GM23338 (cell line): ENCODE data around the gene STXBP3. TPM values are rescaled to one million over a fixed set of nuclear protein-coding genes. Genes with fewer than 3 reads are reported as not detected.

Experiments
- ATAC-seq: fragments of 200-7000 bp; cut with Tn5 transposase; 3 replicates; pipeline ENCODE4 v1.9.1; 2020
- DNase-seq: peaks from one replicate; pipeline ENCODE4 v3.0.0-alpha.2; 2015; ENCODE audit warnings: low spot score
- H2AFZ ChIP-seq: fragments of 200-600 bp; sonication (generic); 2 replicates; pipeline ENCODE4 v1.8.0; 2016; ENCODE audit warnings: antibody characterized with exemption, mild to moderate bottlenecking, moderate library complexity
- H3F3A ChIP-seq: fragments of 200-600 bp; sonication (generic); replicated peaks from 2 replicates; pipeline ENCODE4 v1.8.0; 2017; ENCODE audit warnings: antibody characterized with exemption, mixed run types, low read depth
- H3K27ac ChIP-seq: fragments of 200-600 bp; sonication (generic); 2 replicates; pipeline ENCODE4 v1.6.1; 2016; ENCODE audit warnings: low read depth
- H3K27me3 ChIP-seq: fragments of 200-600 bp; sonication (generic); 2 replicates; pipeline ENCODE4 v1.8.0; 2016; ENCODE audit warnings: mild to moderate bottlenecking, mixed run types, moderate library complexity; ENCODE audit not compliant: insufficient read depth
- H3K36me3 ChIP-seq: fragments of 200-600 bp; sonication (generic); 2 replicates; pipeline ENCODE4 v1.8.0; 2016; ENCODE audit warnings: mild to moderate bottlenecking; ENCODE audit not compliant: insufficient read depth
- H3K4me1 ChIP-seq: fragments of 200-600 bp; sonication (generic); 2 replicates; pipeline ENCODE4 v1.8.0; 2016; ENCODE audit warnings: mild to moderate bottlenecking, moderate library complexity; ENCODE audit not compliant: insufficient read depth
- H3K4me2 ChIP-seq: fragments of 200-600 bp; sonication (generic); 2 replicates; pipeline ENCODE4 v1.7.1; 2017; ENCODE audit warnings: mixed run types
- H3K4me3 ChIP-seq: fragments of 200-600 bp; sonication (generic); 2 replicates; pipeline ENCODE4 v1.6.1; 2016; ENCODE audit warnings: mixed run types
- H3K79me2 ChIP-seq: fragments of 200-600 bp; sonication (generic); replicated peaks from 2 replicates; pipeline ENCODE4 v1.8.0; 2017; ENCODE audit warnings: mild to moderate bottlenecking; ENCODE audit not compliant: insufficient read depth
- H3K9me2 ChIP-seq: fragments of 200-600 bp; sonication (generic); 2 replicates; pipeline ENCODE4 v1.8.0; 2017; ENCODE audit not compliant: insufficient read depth
- H4K20me1 ChIP-seq: fragments of 200-600 bp; sonication (generic); replicated peaks from 2 replicates; pipeline ENCODE4 v1.8.0; 2017; ENCODE audit warnings: mild to moderate bottlenecking; ENCODE audit not compliant: insufficient read depth
- H3K27ac Mint-ChIP-seq: 2 replicates; pipeline ENCODE4 v1.8.0; 2020; ENCODE audit warnings: inconsistent platforms, mild to moderate bottlenecking, moderate library complexity, mixed read lengths
- H3K27me3 Mint-ChIP-seq: 3 replicates; pipeline ENCODE4 v1.8.0; 2022; ENCODE audit warnings: low read depth, mild to moderate bottlenecking, moderate library complexity, mixed read lengths, inconsistent platforms; ENCODE audit not compliant: insufficient read depth, poor library complexity
- H3K36me3 Mint-ChIP-seq: 3 replicates; pipeline ENCODE4 v1.8.0; 2021; ENCODE audit warnings: low read depth, mild to moderate bottlenecking, inconsistent platforms, moderate library complexity, mixed read lengths
- H3K4me1 Mint-ChIP-seq: 3 replicates; pipeline ENCODE4 v1.8.0; 2020; ENCODE audit warnings: mild to moderate bottlenecking, inconsistent platforms, mixed read lengths
- H3K4me3 Mint-ChIP-seq: 3 replicates; pipeline ENCODE4 v1.8.0; 2021; ENCODE audit warnings: moderate library complexity, mild to moderate bottlenecking, inconsistent platforms, mixed read lengths
- H3K9me3 Mint-ChIP-seq: 3 replicates; pipeline ENCODE4 v1.8.0; 2020; ENCODE audit warnings: moderate library complexity, mild to moderate bottlenecking, inconsistent platforms, mixed read lengths
- CTCF ChIP-seq, 2 experiments: fragments of 200-600 bp in 1 of 2; sonication (generic) in 1 of 2; conservative IDR thresholded peaks; 2 replicates each; pipeline versions ENCODE4 v1.5.1 to v1.6.1; 2016 to 2017; ENCODE audit warnings: antibody characterized with exemption in 2 of 2, low read depth in 2 of 2, mild to moderate bottlenecking in 2 of 2, moderate library complexity in 1 of 2
- ETS1 ChIP-seq: IDR thresholded peaks from 2 replicates; pipeline ENCODE4 v1.6.1; 2016; ENCODE audit warnings: antibody characterized with exemption
- EZH2 ChIP-seq: fragments of 200-600 bp; sonication (generic); IDR thresholded peaks from one replicate; pipeline ENCODE4 v1.8.0; 2017; ENCODE audit warnings: antibody characterized with exemption, mild to moderate bottlenecking, low read depth; ENCODE audit not compliant: unreplicated experiment
- EZH2phosphoT487 ChIP-seq: fragments of 200-600 bp; sonication (generic); IDR thresholded peaks from one replicate; pipeline ENCODE4 v1.8.1; 2018; ENCODE audit warnings: antibody characterized with exemption; ENCODE audit not compliant: unreplicated experiment
- JUNB ChIP-seq: IDR thresholded peaks from one replicate; pipeline ENCODE4 v1.6.1; 2016; ENCODE audit warnings: antibody characterized with exemption; ENCODE audit not compliant: unreplicated experiment
- NANOG ChIP-seq: IDR thresholded peaks from 2 replicates; pipeline ENCODE4 v1.6.1; 2016; ENCODE audit warnings: antibody characterized with exemption, borderline replicate concordance
- ZNF114 ChIP-seq: fragments of 250-450 bp; sonication (Bioruptor Pico); IDR thresholded peaks from 2 replicates; pipeline ENCODE4 v1.5.0; 2020; ENCODE audit warnings: mild to moderate bottlenecking, moderate library complexity
- ZNF462 ChIP-seq: fragments of 250-450 bp; sonication (Bioruptor Pico); IDR thresholded peaks from 2 replicates; pipeline ENCODE4 v1.5.0; 2020; ENCODE audit warnings: mild to moderate bottlenecking, moderate library complexity
- polyA plus RNA-seq: library from polyadenylated mRNA; unstranded; fragments of >200 nt; fragmentation: Nextera tagmentation; extraction: Ambion mirVana; gene quantifications from 2 replicates; pipeline ENCODE4 v1.2.1, GENCODE V29; 2016
- total RNA-seq: library from RNA; depleted of rRNA; stranded (reverse); fragments of >200 nt; shearing (Covaris generic); gene quantifications from 2 replicates; pipeline ENCODE4 v1.2.3, GENCODE V29; 2014
- TF ChIP-seq, protein P1 (sequence below): IDR thresholded peaks from one replicate; pipeline ENCODE4 v1.6.1; 2018; ENCODE audit warnings: antibody characterized with exemption; ENCODE audit not compliant: unreplicated experiment

Gene STXBP3
- total and polyA plus RNA-seq, 2 experiments from 2014 or later, result 28.5 to 37.4 TPM

DNA sequence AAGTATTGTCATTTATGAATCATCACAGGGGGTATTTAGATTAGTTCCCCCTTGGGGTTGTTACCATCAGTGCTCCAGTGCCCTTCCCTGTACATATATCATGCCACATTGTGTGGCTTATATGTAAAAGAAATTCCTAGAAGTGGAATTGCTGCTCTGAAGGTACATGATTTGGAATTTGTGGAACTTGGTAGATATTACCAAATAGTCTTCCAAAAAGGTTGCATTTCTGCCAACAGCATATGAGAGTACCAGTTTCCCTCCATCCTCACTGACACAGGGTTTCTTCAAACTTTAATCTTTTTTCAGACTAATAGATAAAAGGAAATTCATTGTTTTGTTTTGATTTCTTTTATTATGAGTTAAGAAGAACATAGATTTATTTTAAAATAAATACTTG is 69.1 kb downstream of the STXBP3 start:
- Histone ChIP-seq H3K27ac (no peak overlapping the region), H3K79me2 (no peaks in the 10 kb centered on the region), H3F3A (no peaks in the 10 kb centered on the region), H2AFZ (no peak overlapping the region), H3K36me3 (no peaks in the 10 kb centered on the region), H3K4me2 (no peak overlapping the region), H3K27me3 (no peaks in the 10 kb centered on the region), H3K9me2 (no peaks in the 10 kb centered on the region; the same call in 1 of the 2 replicates), H3K4me3 (no peak overlapping the region), H3K4me1 (peaks cover 21% of the 10 kb centered on the region), H4K20me1 (no peaks in the 10 kb centered on the region)
- Mint-ChIP-seq H3K4me3 (no peak overlapping the region), H3K9me3 (no peaks in the 10 kb centered on the region), H3K27ac (no peak overlapping the region), H3K4me1 (peaks cover 26% of the 10 kb centered on the region), H3K36me3 (no peaks in the 10 kb centered on the region), H3K27me3 (no peaks in the 10 kb centered on the region)
- TF ChIP-seq CTCF (conservative IDR thresholded peaks at IDR 0.05; ENCODE audit: low read depth in 2 of 2), result no peak
- TF ChIP-seq ZNF114 (CRISPR knock-in tag), result no peak
- no peak for TF ChIP-seq ETS1
- TF ChIP-seq EZH2phosphoT487, result no peak
- TF ChIP-seq NANOG, result no peak
- TF ChIP-seq, protein P1, sequence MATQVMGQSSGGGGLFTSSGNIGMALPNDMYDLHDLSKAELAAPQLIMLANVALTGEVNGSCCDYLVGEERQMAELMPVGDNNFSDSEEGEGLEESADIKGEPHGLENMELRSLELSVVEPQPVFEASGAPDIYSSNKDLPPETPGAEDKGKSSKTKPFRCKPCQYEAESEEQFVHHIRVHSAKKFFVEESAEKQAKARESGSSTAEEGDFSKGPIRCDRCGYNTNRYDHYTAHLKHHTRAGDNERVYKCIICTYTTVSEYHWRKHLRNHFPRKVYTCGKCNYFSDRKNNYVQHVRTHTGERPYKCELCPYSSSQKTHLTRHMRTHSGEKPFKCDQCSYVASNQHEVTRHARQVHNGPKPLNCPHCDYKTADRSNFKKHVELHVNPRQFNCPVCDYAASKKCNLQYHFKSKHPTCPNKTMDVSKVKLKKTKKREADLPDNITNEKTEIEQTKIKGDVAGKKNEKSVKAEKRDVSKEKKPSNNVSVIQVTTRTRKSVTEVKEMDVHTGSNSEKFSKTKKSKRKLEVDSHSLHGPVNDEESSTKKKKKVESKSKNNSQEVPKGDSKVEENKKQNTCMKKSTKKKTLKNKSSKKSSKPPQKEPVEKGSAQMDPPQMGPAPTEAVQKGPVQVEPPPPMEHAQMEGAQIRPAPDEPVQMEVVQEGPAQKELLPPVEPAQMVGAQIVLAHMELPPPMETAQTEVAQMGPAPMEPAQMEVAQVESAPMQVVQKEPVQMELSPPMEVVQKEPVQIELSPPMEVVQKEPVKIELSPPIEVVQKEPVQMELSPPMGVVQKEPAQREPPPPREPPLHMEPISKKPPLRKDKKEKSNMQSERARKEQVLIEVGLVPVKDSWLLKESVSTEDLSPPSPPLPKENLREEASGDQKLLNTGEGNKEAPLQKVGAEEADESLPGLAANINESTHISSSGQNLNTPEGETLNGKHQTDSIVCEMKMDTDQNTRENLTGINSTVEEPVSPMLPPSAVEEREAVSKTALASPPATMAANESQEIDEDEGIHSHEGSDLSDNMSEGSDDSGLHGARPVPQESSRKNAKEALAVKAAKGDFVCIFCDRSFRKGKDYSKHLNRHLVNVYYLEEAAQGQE, result no peak
- TF ChIP-seq ZNF462 (CRISPR knock-in tag), result no peak
- no peak for TF ChIP-seq EZH2
- no peak for TF ChIP-seq JUNB
- no peak for DNase-seq
- ATAC-seq, result no peak
